Loucy (cell line): ENCODE results near the gene SERBP1.

Source experiments
- H2AFZ ChIP-seq: fragments of 200-600 bp; sonication (generic); 2 replicates; pipeline ENCODE4 v1.6.0; 2016; ENCODE audit warnings: antibody characterized with exemption, mild to moderate bottlenecking, low read length, moderate library complexity
- H3F3A ChIP-seq: fragments of 200-600 bp; 2 replicates; pipeline ENCODE4 v1.6.0; 2016; ENCODE audit warnings: antibody characterized with exemption, low read depth, mild to moderate bottlenecking
- H3K27me3 ChIP-seq: fragments of 200-600 bp; sonication (generic); 2 replicates; pipeline ENCODE4 v1.6.1; 2014; ENCODE audit warnings: low read length, mild to moderate bottlenecking; ENCODE audit not compliant: insufficient read depth, poor library complexity, severe bottlenecking
- H3K36me3 ChIP-seq: fragments of 200-600 bp; sonication (generic); 2 replicates; pipeline ENCODE4 v1.6.1; 2016; ENCODE audit warnings: low read length; ENCODE audit not compliant: insufficient read depth
- H3K4me1 ChIP-seq: fragments of 200-600 bp; sonication (generic); 2 replicates; pipeline ENCODE4 v1.5.1; 2014; ENCODE audit warnings: low read length, mild to moderate bottlenecking; ENCODE audit not compliant: insufficient read depth, poor library complexity, severe bottlenecking
- H3K4me2 ChIP-seq: fragments of 200-600 bp; sonication (generic); 2 replicates; pipeline ENCODE4 v1.6.0; 2014; ENCODE audit warnings: antibody characterized with exemption, low read length, low read depth, mild to moderate bottlenecking; ENCODE audit not compliant: poor library complexity, severe bottlenecking
- H3K4me3 ChIP-seq: fragments of 200-600 bp; sonication (generic); 2 replicates; pipeline ENCODE4 v1.5.1; 2014; ENCODE audit warnings: low read length, mild to moderate bottlenecking, mixed read lengths; ENCODE audit not compliant: poor library complexity, severe bottlenecking
- H3K79me2 ChIP-seq: fragments of 200-600 bp; sonication (generic); 2 replicates; pipeline ENCODE4 v1.6.1; 2014; ENCODE audit warnings: low read length; ENCODE audit not compliant: insufficient read depth
- H3K9ac ChIP-seq: fragments of 200-600 bp; sonication (generic); 2 replicates; pipeline ENCODE4 v1.6.0; 2014; ENCODE audit warnings: mild to moderate bottlenecking, low read depth, low read length, moderate library complexity; ENCODE audit not compliant: poor library complexity, severe bottlenecking
- H3K9me2 ChIP-seq: fragments of 200-600 bp; sonication (generic); replicated peaks from 2 replicates; pipeline ENCODE4 v1.6.1; 2016; ENCODE audit warnings: low read depth, low read length, mixed read lengths
- H3K9me3 ChIP-seq: fragments of 200-600 bp; sonication (generic); 2 replicates; pipeline ENCODE4 v1.6.1; 2014; ENCODE audit warnings: mild to moderate bottlenecking, antibody characterized with exemption, low read length, low read depth; ENCODE audit not compliant: insufficient read depth
- H4K20me1 ChIP-seq: fragments of 200-600 bp; sonication (generic); 2 replicates; pipeline ENCODE4 v1.6.0; 2014; ENCODE audit warnings: antibody characterized with exemption, low read length, mild to moderate bottlenecking; ENCODE audit not compliant: insufficient read depth, poor library complexity, severe bottlenecking
- EZH2phosphoT487 ChIP-seq: fragments of 200-600 bp; IDR thresholded peaks from 2 replicates; pipeline ENCODE4 v1.6.1; 2018; ENCODE audit warnings: antibody characterized with exemption, mild to moderate bottlenecking, moderate library complexity, borderline replicate concordance
- TF ChIP-seq, protein P1 (sequence below): fragments of 200-600 bp; sonication (generic); conservative IDR thresholded peaks from 2 replicates; pipeline ENCODE4 v1.5.1; 2014; ENCODE audit warnings: mild to moderate bottlenecking, antibody characterized with exemption, low read length

SERBP1 gene

DNA sequence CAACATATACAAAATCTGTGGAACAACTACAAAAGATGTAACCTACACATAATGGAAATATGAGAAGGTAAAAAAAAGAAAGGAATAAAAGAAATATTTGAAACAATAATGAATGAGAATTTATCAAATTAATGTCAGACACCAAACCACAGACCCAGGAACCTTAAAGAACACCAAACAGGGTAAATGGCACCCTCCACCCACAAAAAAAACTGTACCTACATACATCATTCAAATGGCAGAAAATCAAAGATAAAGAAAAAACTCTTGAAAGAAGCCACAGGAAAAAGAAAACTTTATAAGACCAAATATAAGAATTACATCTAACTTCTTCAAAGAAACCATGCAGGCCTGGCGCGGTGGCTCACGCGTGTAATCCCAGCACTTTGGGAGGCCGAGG, 68.6 kb downstream of the SERBP1 start:
- TF ChIP-seq, protein P1, sequence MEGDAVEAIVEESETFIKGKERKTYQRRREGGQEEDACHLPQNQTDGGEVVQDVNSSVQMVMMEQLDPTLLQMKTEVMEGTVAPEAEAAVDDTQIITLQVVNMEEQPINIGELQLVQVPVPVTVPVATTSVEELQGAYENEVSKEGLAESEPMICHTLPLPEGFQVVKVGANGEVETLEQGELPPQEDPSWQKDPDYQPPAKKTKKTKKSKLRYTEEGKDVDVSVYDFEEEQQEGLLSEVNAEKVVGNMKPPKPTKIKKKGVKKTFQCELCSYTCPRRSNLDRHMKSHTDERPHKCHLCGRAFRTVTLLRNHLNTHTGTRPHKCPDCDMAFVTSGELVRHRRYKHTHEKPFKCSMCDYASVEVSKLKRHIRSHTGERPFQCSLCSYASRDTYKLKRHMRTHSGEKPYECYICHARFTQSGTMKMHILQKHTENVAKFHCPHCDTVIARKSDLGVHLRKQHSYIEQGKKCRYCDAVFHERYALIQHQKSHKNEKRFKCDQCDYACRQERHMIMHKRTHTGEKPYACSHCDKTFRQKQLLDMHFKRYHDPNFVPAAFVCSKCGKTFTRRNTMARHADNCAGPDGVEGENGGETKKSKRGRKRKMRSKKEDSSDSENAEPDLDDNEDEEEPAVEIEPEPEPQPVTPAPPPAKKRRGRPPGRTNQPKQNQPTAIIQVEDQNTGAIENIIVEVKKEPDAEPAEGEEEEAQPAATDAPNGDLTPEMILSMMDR, result no peak
- TF ChIP-seq EZH2phosphoT487, result no peak
- Histone ChIP-seq H3K4me3 (no peak overlapping the region), H2AFZ (no peak overlapping the region), H3K79me2 (no peaks in the 10 kb centered on the region), H3K4me2 (no peak overlapping the region), H3K9me2 (no peaks in the 10 kb centered on the region), H3K9ac (no peak overlapping the region), H4K20me1 (no peaks in the 10 kb centered on the region), H3K27me3 (no peaks in the 10 kb centered on the region), H3K9me3 (no peaks in the 10 kb centered on the region), H3K36me3 (no peaks in the 10 kb centered on the region), H3F3A (no peaks in the 10 kb centered on the region), H3K4me1 (no peaks in the 10 kb centered on the region)

DNA sequence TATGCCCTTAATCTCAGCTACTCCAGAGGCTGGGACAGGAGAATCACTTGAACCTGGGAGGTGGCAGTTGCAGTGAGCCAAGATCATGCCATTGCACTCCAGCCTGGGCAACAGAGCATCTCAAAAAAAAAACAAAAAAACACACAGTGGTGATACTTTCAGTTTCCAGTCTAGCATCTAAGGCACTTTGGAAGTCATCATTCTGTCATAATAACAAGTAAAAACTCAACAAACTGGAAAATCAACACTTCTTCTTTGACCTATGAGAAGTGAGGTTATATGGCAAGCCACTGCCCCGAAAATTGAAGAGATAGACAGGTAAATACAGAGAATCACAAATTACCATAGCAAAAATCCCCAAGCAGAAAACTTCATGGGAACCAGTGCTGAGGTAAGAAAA, 70.6 kb downstream of the SERBP1 start:
- Histone ChIP-seq H3K79me2 (no peaks in the 10 kb centered on the region), H3K36me3 (no peaks in the 10 kb centered on the region), H3K27me3 (no peaks in the 10 kb centered on the region), H2AFZ (no peak overlapping the region), H3K4me3 (no peak overlapping the region), H3K9me3 (no peaks in the 10 kb centered on the region), H3K9me2 (no peaks in the 10 kb centered on the region), H3K4me2 (no peak overlapping the region), H3K4me1 (no peaks in the 10 kb centered on the region), H3K9ac (no peak overlapping the region), H4K20me1 (no peaks in the 10 kb centered on the region), H3F3A (no peaks in the 10 kb centered on the region)
- no peak for TF ChIP-seq EZH2phosphoT487
- TF ChIP-seq, protein P1, result no peak
